GM12873 (cell line): ENCODE measurements around the gene ISCA2.

ENCODE experiments used
- TF ChIP-seq, protein P1 (sequence below): IDR thresholded peaks from 2 replicates; pipeline ENCODE4 v1.5.1; 2012; ENCODE audit warnings: low read depth, mild to moderate bottlenecking, moderate library complexity, low read length, control low read depth; ENCODE audit not compliant: insufficient read depth; ENCODE audit errors: missing control alignments

ISCA2 gene

DNA sequence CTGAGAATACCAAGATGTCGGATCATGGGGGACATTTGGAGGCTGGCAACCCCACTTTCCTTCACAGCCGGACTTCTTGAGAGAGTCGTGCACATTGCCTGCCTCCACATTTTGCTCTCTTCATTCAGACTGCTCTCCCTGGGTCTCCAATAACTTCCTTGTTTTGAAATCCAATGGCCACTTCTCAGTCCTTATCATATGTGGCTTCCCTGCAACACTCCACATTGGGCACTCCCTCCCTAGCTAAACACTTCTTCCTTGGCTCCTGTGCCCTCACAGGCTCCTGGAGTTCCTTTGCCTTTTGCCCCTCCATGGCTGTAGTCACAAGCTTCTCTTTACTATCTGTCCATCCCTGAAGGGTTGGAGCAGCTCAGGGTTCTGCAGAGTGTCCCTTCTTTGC, 30.6 kb upstream of the ISCA2 start:
- TF ChIP-seq, protein P1, sequence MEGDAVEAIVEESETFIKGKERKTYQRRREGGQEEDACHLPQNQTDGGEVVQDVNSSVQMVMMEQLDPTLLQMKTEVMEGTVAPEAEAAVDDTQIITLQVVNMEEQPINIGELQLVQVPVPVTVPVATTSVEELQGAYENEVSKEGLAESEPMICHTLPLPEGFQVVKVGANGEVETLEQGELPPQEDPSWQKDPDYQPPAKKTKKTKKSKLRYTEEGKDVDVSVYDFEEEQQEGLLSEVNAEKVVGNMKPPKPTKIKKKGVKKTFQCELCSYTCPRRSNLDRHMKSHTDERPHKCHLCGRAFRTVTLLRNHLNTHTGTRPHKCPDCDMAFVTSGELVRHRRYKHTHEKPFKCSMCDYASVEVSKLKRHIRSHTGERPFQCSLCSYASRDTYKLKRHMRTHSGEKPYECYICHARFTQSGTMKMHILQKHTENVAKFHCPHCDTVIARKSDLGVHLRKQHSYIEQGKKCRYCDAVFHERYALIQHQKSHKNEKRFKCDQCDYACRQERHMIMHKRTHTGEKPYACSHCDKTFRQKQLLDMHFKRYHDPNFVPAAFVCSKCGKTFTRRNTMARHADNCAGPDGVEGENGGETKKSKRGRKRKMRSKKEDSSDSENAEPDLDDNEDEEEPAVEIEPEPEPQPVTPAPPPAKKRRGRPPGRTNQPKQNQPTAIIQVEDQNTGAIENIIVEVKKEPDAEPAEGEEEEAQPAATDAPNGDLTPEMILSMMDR, result no peak

DNA sequence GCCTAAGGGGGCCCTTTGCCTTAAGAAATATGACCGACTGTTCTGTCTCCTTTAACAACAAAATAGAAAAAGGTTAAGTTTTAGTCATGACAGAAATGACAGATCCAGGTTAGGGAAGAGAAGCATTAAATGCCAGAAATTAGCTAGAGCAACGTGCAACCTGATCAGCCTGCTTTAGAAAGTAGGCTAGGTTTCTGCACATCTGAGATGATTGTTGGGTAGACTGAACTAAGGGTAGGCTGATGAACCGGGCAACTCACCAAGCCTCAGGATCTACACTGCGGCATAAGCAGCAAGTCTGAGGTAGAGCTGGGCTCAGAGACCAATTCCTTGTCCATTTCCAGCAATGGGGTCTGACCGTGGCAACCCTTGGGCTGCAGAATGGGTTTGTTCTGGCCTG, 29.9 kb upstream of the ISCA2 start:
- TF ChIP-seq, protein P1, result no peak

DNA sequence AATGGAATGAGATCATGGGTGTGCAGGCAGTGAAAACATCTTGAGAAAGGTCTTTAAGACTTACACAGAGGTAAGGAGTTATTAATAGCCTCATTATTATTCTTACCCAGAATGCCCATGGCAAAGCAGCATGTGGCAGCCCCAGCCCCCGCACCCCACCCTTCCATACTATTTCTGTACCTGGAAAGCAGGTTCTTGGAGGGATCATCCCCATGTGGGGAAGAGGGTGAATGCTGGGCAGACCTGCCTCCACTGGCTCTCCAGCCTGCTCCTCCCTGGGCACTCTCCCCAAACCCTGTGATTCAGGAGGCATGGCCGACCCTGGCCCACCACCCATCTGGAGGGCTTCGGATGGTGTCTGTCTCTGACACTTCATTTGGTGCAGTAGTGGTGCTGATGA, 28.8 kb upstream of the ISCA2 start:
- TF ChIP-seq, protein P1, result no peak

DNA sequence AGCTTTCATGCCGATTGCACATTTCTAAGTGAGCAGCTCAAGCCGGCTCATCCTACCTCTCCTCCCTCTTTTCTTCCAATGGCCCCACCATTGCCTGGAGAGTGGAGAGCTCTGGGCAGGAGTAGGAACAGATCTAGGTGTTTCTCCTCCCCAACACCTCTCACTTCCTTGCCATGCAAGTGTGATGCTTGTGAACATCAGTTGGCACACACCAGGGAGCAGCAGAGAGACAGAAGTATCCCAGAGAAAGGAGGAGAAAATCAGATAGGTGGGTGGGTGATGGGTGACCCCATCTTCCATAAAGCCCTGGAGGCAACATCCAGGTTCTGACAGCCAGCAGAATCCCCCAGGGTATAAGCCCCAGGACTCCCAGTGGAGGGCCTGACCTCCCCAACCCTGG, 28.2 kb upstream of the ISCA2 start:
- TF ChIP-seq, protein P1, result no peak

DNA sequence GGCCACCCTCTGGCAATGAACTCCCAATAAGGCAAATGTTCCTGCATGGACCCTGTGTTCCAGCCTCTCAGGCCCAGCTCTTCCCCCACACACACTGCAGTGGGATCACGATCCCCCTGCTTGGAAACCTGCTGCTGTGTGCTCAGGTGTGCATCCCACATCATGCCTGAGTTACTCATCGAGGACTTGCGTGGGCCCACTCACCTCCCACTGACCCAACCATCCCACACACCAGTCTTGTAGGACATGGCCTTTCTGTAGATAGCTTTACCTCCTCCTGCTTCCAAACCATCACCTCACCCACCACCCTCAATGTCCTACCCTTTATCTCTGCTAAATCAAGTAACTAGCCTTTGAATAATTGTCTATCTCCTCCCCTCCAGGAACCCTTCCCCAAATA, 25.1 kb upstream of the ISCA2 start:
- TF ChIP-seq, protein P1, result no peak

DNA sequence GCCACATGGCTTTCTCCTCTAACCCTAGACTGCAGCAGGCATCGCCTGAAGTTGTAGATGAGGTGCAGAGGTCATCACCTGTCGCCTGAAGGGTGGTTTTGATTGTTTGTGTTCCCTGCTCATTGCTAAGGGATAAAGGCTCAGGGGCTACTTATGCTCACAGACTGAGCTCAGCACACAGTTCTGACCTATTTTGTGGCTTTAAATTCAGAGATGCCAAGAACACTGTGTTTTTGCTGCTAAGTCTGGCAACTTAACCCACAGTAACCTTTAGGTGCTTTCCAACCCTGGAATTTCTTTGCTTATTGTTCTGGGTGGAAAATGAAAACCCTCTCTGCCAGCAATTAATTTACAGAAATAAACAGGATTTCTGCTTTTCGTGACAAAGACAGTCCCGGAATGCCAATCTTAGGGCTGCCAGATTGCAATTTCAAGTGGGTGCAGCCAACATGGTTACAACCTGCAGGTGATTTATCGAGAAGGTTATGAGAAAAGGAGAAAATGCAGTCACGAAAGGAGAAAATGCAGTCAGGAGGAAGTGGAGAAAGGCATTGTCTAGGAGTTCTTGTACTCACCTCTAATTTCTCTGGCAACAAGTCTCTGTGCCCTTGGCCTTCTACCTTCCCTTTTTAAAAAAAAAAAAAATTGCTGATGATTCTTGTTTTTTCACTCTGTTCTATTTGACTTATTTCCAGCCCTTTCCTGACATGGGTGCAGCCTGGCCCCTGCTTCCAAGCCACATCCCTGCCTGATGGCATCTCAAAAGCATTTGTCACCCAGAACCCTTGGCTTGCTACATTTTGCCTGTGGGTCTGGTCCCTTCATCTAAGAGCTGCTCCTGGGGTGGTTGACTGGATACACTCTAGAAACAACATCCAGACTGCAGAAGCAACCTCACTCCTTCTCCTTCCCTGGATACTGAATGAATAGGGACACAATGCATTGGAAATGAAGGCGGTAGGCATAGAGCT, 23.7 kb upstream of the ISCA2 start:
- TF ChIP-seq, protein P1, result no peak

DNA sequence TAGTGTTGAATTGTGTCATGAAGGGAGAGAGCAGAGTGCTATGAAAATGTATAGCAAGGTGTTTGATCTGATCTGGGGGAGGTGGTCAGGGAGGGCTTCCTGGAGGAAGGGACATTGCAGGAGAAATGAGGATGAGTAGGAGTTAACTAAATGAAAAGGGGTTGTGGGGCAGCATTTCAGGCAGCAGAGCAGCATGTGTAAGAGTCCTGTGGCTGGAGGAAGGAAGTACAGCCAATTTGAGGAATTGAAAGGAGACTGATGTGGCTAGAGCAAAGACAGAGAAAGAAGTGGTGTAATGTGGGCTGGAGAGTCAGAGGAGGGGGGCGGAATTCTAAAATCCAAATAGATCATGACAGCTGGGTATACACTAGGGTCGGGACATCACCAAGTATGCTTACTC, 21.0 kb upstream of the ISCA2 start:
- TF ChIP-seq, protein P1, result no peak
